Keratinocyte (primary cell): ENCODE results near the gene CLDN19. TPM values are rescaled to one million over a fixed set of nuclear protein-coding genes. Genes with fewer than 3 reads are reported as not detected.

Source experiments
- DNase-seq: peaks from one replicate; pipeline ENCODE4 v3.0.0-alpha.2; 2011; ENCODE audit warnings: low read depth, missing footprints, low spot score
- FAIRE-seq: peaks from 2 replicates; lab custom pipeline; 2011; peaks lifted over from hg19 to GRCh38; lab: Jason Lieb, UNC
- H2AFZ ChIP-seq: 2 replicates; pipeline ENCODE4 v1.6.0; 2012; ENCODE audit warnings: low read length, control low read depth, inconsistent platforms; ENCODE audit not compliant: control insufficient read depth
- H3K27ac ChIP-seq: 2 replicates; pipeline ENCODE4 v1.5.1; 2011; ENCODE audit warnings: low read length; ENCODE audit not compliant: control insufficient read depth, insufficient read depth
- H3K27me3 ChIP-seq: 3 replicates; pipeline ENCODE4 v1.6.0; 2011; ENCODE audit warnings: low read length; ENCODE audit not compliant: control insufficient read depth, insufficient read depth; ENCODE audit errors: extremely low read depth
- H3K36me3 ChIP-seq, 2 experiments: 2 replicates in 1 of 2; 3 replicates in 1 of 2; pipeline ENCODE4 v1.5.1; 2011; ENCODE audit warnings: low read length in 2 of 2, mild to moderate bottlenecking in 1 of 2; ENCODE audit not compliant: control insufficient read depth in 2 of 2, insufficient read depth in 2 of 2; ENCODE audit errors: extremely low read depth in 1 of 2
- H3K4me1 ChIP-seq: 3 replicates; pipeline ENCODE4 v1.5.1; 2011; ENCODE audit warnings: low read length; ENCODE audit not compliant: control insufficient read depth, insufficient read depth; ENCODE audit errors: extremely low read depth
- H3K4me2 ChIP-seq: 3 replicates; pipeline ENCODE4 v1.6.0; 2011; ENCODE audit warnings: low read depth, low read length; ENCODE audit not compliant: control insufficient read depth, insufficient read depth; ENCODE audit errors: extremely low read depth
- H3K4me3 ChIP-seq, 3 experiments: fragments of 200-600 bp in 1 of 3; sonication (generic) in 1 of 3; 2 replicates in 2 of 3; 3 replicates in 1 of 3; pipeline ENCODE4 v1.5.1; 2011 to 2016; ENCODE audit warnings: low read length in 3 of 3, mild to moderate bottlenecking in 3 of 3, control low read depth in 2 of 3, inconsistent platforms in 1 of 3, low read depth in 1 of 3, mixed read lengths in 1 of 3, mixed run types in 1 of 3, moderate library complexity in 1 of 3; ENCODE audit not compliant: control insufficient read depth in 2 of 3, insufficient read depth in 2 of 3; ENCODE audit errors: extremely low read depth in 1 of 3
- H3K79me2 ChIP-seq: 2 replicates; pipeline ENCODE4 v1.6.0; 2012; ENCODE audit warnings: low read length; ENCODE audit not compliant: control insufficient read depth, insufficient read depth
- H3K9ac ChIP-seq: 3 replicates; pipeline ENCODE4 v1.6.0; 2011; ENCODE audit warnings: low read length; ENCODE audit not compliant: control insufficient read depth, insufficient read depth; ENCODE audit errors: extremely low read depth
- H3K9me1 ChIP-seq: 3 replicates; pipeline ENCODE4 v1.6.0; 2011; ENCODE audit warnings: low read length; ENCODE audit not compliant: control insufficient read depth, insufficient read depth; ENCODE audit errors: extremely low read depth
- H3K9me3 ChIP-seq: 2 replicates; pipeline ENCODE4 v1.5.1; 2012; ENCODE audit warnings: low read depth, low read length; ENCODE audit not compliant: control insufficient read depth
- H4K20me1 ChIP-seq: 3 replicates; pipeline ENCODE4 v1.6.0; 2011; ENCODE audit warnings: low read length; ENCODE audit not compliant: control insufficient read depth, insufficient read depth; ENCODE audit errors: extremely low read depth
- EZH2 ChIP-seq: IDR thresholded peaks from one replicate; pipeline ENCODE4 v1.6.1; 2012; ENCODE audit warnings: inconsistent platforms, mild to moderate bottlenecking, low read length, moderate library complexity
- dilution Hi-C: fragments of 300-500 bp; cut with MboI; formaldehyde crosslinking; loops from one replicate; pipeline ENCODE4 v1.7.0; 2020; ENCODE audit warnings: low sequenced_read_pairs; ENCODE audit not compliant: extremely low pct_ligation_motif_present
- polyA plus RNA-seq, 5 experiments: library from polyadenylated mRNA; depleted of rRNA in 3 of 5; stranded (reverse) in 3 of 5; stranded (forward) in 1 of 5; unstranded in 1 of 5; fragments of >200 nt; gene quantifications; 1 replicate in 1 of 5; 2 replicates in 3 of 5; 3 replicates in 1 of 5; pipeline versions ENCODE4 v1.2.1 to v1.2.3, GENCODE V29; 2011 to 2012; ENCODE audit warnings: missing spikeins in 2 of 5, low read depth in 1 of 5, low replicate concordance in 1 of 5
- TF ChIP-seq, protein P1 (sequence below), 3 experiments: IDR thresholded peaks in 1 of 3; conservative IDR thresholded peaks in 1 of 3; optimal IDR thresholded peaks in 1 of 3; 2 replicates in 2 of 3; 3 replicates in 1 of 3; pipeline versions ENCODE3 to v1.5.1; 2011; ENCODE audit warnings: low read length in 3 of 3, mild to moderate bottlenecking in 3 of 3, moderate library complexity in 2 of 3, control low read depth in 1 of 3, inconsistent platforms in 1 of 3; ENCODE audit not compliant: insufficient read depth in 2 of 3; ENCODE audit errors: extremely low read depth in 1 of 3

Gene CLDN19
- polyA plus RNA-seq, 1 donor (not counting 4 experiments of a cell fraction or from before 2014, with no cell fraction given), result not detected

DNA sequence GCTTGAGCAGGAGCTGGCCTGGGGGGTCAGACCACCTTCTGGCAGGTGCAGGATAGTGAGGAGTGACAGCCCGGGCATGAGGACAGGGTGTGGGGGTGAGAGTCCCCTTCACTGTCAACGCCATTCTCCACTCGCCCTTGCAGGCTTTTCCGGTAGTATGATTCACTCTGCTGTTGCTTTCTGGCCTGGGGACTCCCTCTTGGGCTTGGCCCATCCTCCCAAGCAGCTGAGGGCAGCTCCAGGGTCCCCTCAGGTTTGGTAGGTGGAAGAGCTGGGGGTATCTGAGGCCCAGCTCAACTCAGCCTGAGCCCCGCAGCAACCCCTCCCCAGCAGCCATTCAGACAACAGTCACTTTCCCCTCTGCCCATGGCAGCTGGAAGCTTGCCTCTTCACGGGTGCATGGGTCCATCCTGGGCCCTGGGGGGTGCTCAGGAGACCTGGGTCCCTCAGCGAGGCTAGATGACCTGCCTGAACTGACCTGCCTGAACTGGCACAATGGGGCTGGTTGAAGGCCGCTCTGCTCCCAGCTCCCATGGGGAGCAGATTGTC lies 1.3 kb downstream of the CLDN19 start:
- DNase-seq, result no peak
- TF ChIP-seq, protein P1, sequence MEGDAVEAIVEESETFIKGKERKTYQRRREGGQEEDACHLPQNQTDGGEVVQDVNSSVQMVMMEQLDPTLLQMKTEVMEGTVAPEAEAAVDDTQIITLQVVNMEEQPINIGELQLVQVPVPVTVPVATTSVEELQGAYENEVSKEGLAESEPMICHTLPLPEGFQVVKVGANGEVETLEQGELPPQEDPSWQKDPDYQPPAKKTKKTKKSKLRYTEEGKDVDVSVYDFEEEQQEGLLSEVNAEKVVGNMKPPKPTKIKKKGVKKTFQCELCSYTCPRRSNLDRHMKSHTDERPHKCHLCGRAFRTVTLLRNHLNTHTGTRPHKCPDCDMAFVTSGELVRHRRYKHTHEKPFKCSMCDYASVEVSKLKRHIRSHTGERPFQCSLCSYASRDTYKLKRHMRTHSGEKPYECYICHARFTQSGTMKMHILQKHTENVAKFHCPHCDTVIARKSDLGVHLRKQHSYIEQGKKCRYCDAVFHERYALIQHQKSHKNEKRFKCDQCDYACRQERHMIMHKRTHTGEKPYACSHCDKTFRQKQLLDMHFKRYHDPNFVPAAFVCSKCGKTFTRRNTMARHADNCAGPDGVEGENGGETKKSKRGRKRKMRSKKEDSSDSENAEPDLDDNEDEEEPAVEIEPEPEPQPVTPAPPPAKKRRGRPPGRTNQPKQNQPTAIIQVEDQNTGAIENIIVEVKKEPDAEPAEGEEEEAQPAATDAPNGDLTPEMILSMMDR (optimal IDR thresholded peaks at IDR 0.05 in 1 of 3, IDR thresholded peaks at IDR 0.05 in 1 of 3, conservative IDR thresholded peaks at IDR 0.05 in 1 of 3; ENCODE audit: extremely low read depth in 1 of 3, insufficient read depth in 2 of 3, low read length in 3 of 3), result no peak
- no peak for TF ChIP-seq EZH2
- dilution Hi-C loops, result no loop called here

DNA sequence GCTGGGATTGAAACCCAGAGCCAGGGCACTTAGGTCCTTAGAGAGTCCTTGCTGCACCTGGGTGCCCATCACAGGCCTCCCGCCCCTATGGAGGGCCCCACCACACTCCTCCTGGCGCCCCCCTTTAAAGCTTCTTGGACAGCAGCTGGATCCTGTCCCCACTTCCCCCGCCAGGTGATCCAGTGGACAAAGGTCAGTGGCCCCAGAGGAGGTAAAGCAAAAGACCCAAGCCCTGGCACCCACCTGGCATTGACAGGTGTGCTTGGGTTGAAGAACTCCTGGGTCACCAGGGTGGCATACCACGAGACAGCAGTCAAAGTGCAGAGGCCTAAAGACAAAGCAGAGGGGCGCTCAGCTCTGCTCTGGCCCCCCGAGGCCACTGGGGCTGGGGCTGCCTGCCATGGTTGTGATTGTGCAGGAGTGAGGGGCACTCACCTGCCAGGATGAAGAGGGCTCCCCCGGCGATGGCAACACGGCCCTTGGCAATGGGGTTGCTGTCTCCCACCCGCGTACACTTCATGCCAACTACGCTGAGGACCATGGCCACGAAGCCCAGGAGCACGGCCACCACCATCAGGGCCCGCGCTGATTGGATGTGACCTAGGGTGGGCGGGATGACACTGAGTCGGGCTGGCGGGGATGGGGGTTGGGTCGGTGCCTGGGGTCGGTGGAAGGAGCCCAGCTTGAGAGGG lies 1.9 kb downstream of the CLDN19 start:
- Histone ChIP-seq H3K4me2 (no peak overlapping the region), H3K27me3 (no peaks in the 10 kb centered on the region), H3K36me3 (no peaks in the 10 kb centered on the region), H4K20me1 (no peaks in the 10 kb centered on the region), H3K79me2 (no peaks in the 10 kb centered on the region), H3K9me3 (no peaks in the 10 kb centered on the region), H3K4me1 (peaks cover 38% of the 10 kb centered on the region), H3K9me1 (peaks cover 2% of the 10 kb centered on the region), H3K9ac (no peak overlapping the region), H2AFZ (no peak overlapping the region), H3K27ac (no peak overlapping the region), H3K4me3 (no peak overlapping the region)
- no peak for FAIRE-seq
- no peak for DNase-seq
- TF ChIP-seq, protein P1 (optimal IDR thresholded peaks at IDR 0.05 in 1 of 3, IDR thresholded peaks at IDR 0.05 in 1 of 3, conservative IDR thresholded peaks at IDR 0.05 in 1 of 3; ENCODE audit: extremely low read depth in 1 of 3, insufficient read depth in 2 of 3, low read length in 3 of 3), result no peak
- TF ChIP-seq EZH2, result no peak
- dilution Hi-C loops, result no loop called here

More for the DNA sequence above, 1.3 kb downstream of the CLDN19 start:
- no peaks in the 10 kb centered on the region for H4K20me1 ChIP-seq
- no peak overlapping the region for H3K9ac ChIP-seq
- no peak for FAIRE-seq
- peaks cover 44% of the 10 kb centered on the region for H3K4me1 ChIP-seq
- H3K9me3 ChIP-seq, result no peaks in the 10 kb centered on the region
- H3K4me2 ChIP-seq, result no peak overlapping the region
- no peaks in the 10 kb centered on the region for H3K36me3 ChIP-seq
- H3K79me2 ChIP-seq, result no peaks in the 10 kb centered on the region
- no peaks in the 10 kb centered on the region for H3K27me3 ChIP-seq
- H3K9me1 ChIP-seq, result peaks cover 2% of the 10 kb centered on the region
- no peak overlapping the region for H3K4me3 ChIP-seq
- no peak overlapping the region for H2AFZ ChIP-seq
- H3K27ac ChIP-seq, result no peak overlapping the region
